ENCODE data around the gene GSG1.

DNA sequence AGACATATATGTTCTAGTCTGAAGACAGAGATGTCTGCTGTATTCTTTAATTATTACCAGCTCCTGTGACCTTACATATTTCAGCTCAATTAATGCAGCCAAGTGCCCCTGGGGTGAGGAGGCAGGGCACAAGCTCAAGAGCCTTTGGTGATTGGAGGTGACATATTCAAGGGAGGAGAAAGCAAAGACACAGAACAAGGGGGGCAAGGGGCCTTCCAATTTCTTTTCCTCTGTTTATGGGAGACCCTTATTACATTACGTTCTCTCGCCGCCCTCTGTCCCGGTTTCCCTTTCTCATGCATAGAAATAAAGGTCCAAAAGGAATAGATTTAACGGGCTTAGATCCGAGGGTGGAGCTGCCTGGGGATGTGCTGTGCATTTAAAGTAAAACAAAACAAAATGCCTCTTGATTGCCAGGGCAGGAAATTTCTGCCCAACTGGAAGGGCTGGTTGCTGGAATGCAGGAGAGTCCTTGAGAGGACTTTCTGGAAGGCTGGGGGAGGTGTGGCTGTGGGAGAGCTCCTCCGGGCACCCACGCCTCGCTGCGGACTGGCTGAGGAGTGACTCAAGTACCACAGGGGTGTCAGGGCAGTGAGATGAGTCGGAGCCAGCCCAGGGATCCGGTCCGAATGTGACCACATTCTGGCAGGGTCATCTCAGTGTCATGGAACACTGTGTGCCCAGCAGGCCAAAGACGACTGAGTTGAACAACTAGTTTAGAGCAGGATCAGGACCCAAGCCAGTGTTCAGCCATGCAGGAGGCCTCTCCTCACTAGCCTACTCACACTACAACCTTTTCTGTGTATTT is 32.1 kb upstream of the GSG1 start:
- TF ChIP-seq, protein P1, sequence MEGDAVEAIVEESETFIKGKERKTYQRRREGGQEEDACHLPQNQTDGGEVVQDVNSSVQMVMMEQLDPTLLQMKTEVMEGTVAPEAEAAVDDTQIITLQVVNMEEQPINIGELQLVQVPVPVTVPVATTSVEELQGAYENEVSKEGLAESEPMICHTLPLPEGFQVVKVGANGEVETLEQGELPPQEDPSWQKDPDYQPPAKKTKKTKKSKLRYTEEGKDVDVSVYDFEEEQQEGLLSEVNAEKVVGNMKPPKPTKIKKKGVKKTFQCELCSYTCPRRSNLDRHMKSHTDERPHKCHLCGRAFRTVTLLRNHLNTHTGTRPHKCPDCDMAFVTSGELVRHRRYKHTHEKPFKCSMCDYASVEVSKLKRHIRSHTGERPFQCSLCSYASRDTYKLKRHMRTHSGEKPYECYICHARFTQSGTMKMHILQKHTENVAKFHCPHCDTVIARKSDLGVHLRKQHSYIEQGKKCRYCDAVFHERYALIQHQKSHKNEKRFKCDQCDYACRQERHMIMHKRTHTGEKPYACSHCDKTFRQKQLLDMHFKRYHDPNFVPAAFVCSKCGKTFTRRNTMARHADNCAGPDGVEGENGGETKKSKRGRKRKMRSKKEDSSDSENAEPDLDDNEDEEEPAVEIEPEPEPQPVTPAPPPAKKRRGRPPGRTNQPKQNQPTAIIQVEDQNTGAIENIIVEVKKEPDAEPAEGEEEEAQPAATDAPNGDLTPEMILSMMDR (IDR thresholded peaks at IDR 0.05; ENCODE audit: borderline replicate concordance, extremely low read depth, low read length, poor library complexity, severe bottlenecking), result no peak
- TF ChIP-seq EZH2 (IDR thresholded peaks at IDR 0.05; ENCODE audit: borderline replicate concordance, low read depth, low read length, severe bottlenecking), result no peak
